GM12878 (cell line): ENCODE results near the gene CIP2A. TPM values are rescaled to one million over a fixed set of nuclear protein-coding genes. Genes with fewer than 3 reads are reported as not detected.

Source experiments
- ATAC-seq: fragments of 200-7000 bp; cut with Tn5 transposase; 3 replicates; pipeline ENCODE4 v1.9.1; 2020; ENCODE audit warnings: mild to moderate bottlenecking, moderate library complexity
- BruUV-seq: library from RNA; stranded (reverse); fragments of 400-500 nt; replicated peaks from 2 replicates; lab custom pipeline; 2021; lab: Mats Ljungman, UMichigan
- CTCF ChIA-PET: fragments of 300-600 bp; sonication (Branson Sonifier 250); formaldehyde crosslinking; extraction: SDS; loops from one replicate; lab custom pipeline; 2021; ENCODE audit warnings: inconsistent platforms; lab: Yijun Ruan, JAX
- POLR2A ChIA-PET: fragments of 350-600 bp; formaldehyde crosslinking; extraction: SDS; loops from one replicate; lab custom pipeline; 2021; ENCODE audit warnings: inconsistent platforms; lab: Charles Lee
- RAD21 ChIA-PET: fragments of 300-600 bp; sonication (Branson Sonifier 250); formaldehyde crosslinking; loops from one replicate; lab custom pipeline; 2023; ENCODE audit warnings: antibody characterized with exemption; ENCODE audit not compliant: unreplicated experiment; lab: Charles Lee
- SMC1A ChIA-PET: fragments of 300-600 bp; sonication (Branson Sonifier 250); formaldehyde crosslinking; loops from one replicate; lab custom pipeline; 2023; ENCODE audit not compliant: unreplicated experiment, uncharacterized antibody; lab: Charles Lee
- DNase-seq: peaks from one replicate; pipeline ENCODE4 v3.0.0-alpha.2; 2011; ENCODE audit warnings: low read depth, low spot score
- FAIRE-seq: peaks from 3 replicates; lab custom pipeline; 2011; peaks lifted over from hg19 to GRCh38; lab: Jason Lieb, UNC
- H2AFZ ChIP-seq: 2 replicates; pipeline ENCODE4 v1.6.0; 2011; ENCODE audit warnings: low read depth, low read length, control low read depth; ENCODE audit not compliant: control insufficient read depth
- H3K27ac ChIP-seq: 2 replicates; pipeline ENCODE4 v1.5.1; 2011; ENCODE audit warnings: control low read depth; ENCODE audit not compliant: control insufficient read depth, insufficient read depth
- H3K27me3 ChIP-seq, 2 experiments: replicated peaks in 1 of 2; 2 replicates each; pipeline versions ENCODE4 v1.6.0 to v1.6.1; 2011; ENCODE audit warnings: low read length in 1 of 2; ENCODE audit not compliant: control insufficient read depth in 2 of 2, insufficient read depth in 2 of 2
- H3K36me3 ChIP-seq, 2 experiments: 2 replicates each; pipeline ENCODE4 v1.5.1; 2011; ENCODE audit warnings: low read length in 1 of 2; ENCODE audit not compliant: control insufficient read depth in 2 of 2, insufficient read depth in 2 of 2
- H3K4me1 ChIP-seq: 2 replicates; pipeline ENCODE4 v1.6.1; 2011; ENCODE audit warnings: mild to moderate bottlenecking, low read length, moderate library complexity, mixed read lengths; ENCODE audit not compliant: control insufficient read depth, insufficient read depth
- H3K4me2 ChIP-seq: 2 replicates; pipeline ENCODE4 v1.6.0; 2011; ENCODE audit warnings: control low read depth; ENCODE audit not compliant: control insufficient read depth, insufficient read depth
- H3K4me3 ChIP-seq: fragments of 200-600 bp; sonication (generic); 2 replicates; pipeline ENCODE4 v1.5.1; 2016
- H3K79me2 ChIP-seq: 2 replicates; pipeline ENCODE4 v1.6.0; 2011; ENCODE audit warnings: low read length; ENCODE audit not compliant: control insufficient read depth, insufficient read depth
- H3K9ac ChIP-seq: 2 replicates; pipeline ENCODE4 v1.8.0; 2011; ENCODE audit warnings: low read length, control low read depth, mixed read lengths; ENCODE audit not compliant: control insufficient read depth, insufficient read depth
- H3K9me3 ChIP-seq: replicated peaks from 3 replicates; pipeline ENCODE4 v1.5.1; 2011; ENCODE audit warnings: mild to moderate bottlenecking, low read length; ENCODE audit not compliant: control insufficient read depth, insufficient read depth
- H4K20me1 ChIP-seq: 2 replicates; pipeline ENCODE4 v1.6.0; 2011; ENCODE audit not compliant: control insufficient read depth, insufficient read depth
- CBX5 ChIP-seq: sonication (generic); IDR thresholded peaks from 2 replicates; pipeline ENCODE4 v1.6.1; 2016; ENCODE audit warnings: low read depth, moderate library complexity, mild to moderate bottlenecking, inconsistent platforms
- HDAC2 ChIP-seq: fragments of 200-600 bp; sonication (generic); IDR thresholded peaks from 2 replicates; pipeline ENCODE4 v1.6.1; 2017
- MEF2B ChIP-seq: fragments of 450-650 bp; IDR thresholded peaks from 2 replicates; pipeline ENCODE4 v1.6.1; 2018; ENCODE audit warnings: mild to moderate bottlenecking, moderate library complexity; ENCODE audit not compliant: partially characterized antibody, poor library complexity, severe bottlenecking
- WRNIP1 ChIP-seq: IDR thresholded peaks from 2 replicates; pipeline ENCODE4 v1.6.1; 2011; ENCODE audit warnings: low read depth, low read length, improper control_type of control experiment, borderline replicate concordance
- ZBTB40 ChIP-seq: fragments of 450-650 bp; IDR thresholded peaks from 2 replicates; pipeline ENCODE4 v1.6.1; 2016; ENCODE audit warnings: mild to moderate bottlenecking, moderate library complexity, borderline replicate concordance
- WGBS: methylation state at CpG from one replicate; pipeline ENCODE4 v1.1.6; 2016; ENCODE audit warnings: low lambda C conversion rate; ENCODE audit not compliant: insufficient replicate concordance, insufficient coverage; ENCODE audit errors: missing lambda C conversion rate; 5-methylcytosine and 5-hydroxymethylcytosine counted together
- in situ Hi-C: fragments of 300-500 bp; cut with MboI; formaldehyde crosslinking; loops from 9 replicates; pipeline ENCODE4 v1.14.3; 2018; ENCODE audit warnings: mixed read lengths
- intact Hi-C: fragments of 100-400 bp; cut with micrococcal nuclease; formaldehyde crosslinking; loops from one replicate; pipeline ENCODE4 v1.14.2; 2022; ENCODE audit not compliant: unreplicated experiment
- polyA plus RNA-seq, 11 experiments: library from polyadenylated mRNA; depleted of rRNA in 4 of 11; unstranded in 6 of 11; stranded (reverse) in 5 of 11; fragments of >200 nt; fragmentation: Nextera tagmentation in 4 of 11; fragmentation: Illumina TruSeq in 1 of 11; extraction: Ambion mirVana in 4 of 11; extraction: Trizol in 1 of 11; gene quantifications; 1 replicate in 1 of 11; 2 replicates in 10 of 11; pipeline versions ENCODE4 v1.2.1 to v1.2.3, GENCODE V29; 2011 to 2016; ENCODE audit warnings: inconsistent platforms in 2 of 11, missing spikeins in 2 of 11, low read depth in 1 of 11
- total RNA-seq, 4 experiments: library from RNA; depleted of rRNA in 3 of 4; stranded (reverse); fragments of >200 nt in 3 of 4; fragmentation: Illumina TruSeq in 1 of 4; extraction: Trizol in 1 of 4; gene quantifications; 2 replicates each; pipeline versions ENCODE4 v1.2.1 to v1.2.3, GENCODE V29; 2013 to 2021

CIP2A gene
- total and polyA plus RNA-seq, 10 of the 15 experiments (the other 5 are each of a cell fraction or from before 2014, with no cell fraction given) = 12.5 to 29.7 (median 26.5) TPM

- FAIRE-seq (peak; percentile 18), DNase-seq (no peak), ATAC-seq (no peak)
- no peaks in the 10 kb centered on the region for H3K9me3 ChIP-seq
- WGBS = 40% methylated on average over 3 of the region's 3 CpGs
- ChIA-PET POLR2A (no interaction called here), SMC1A (no interaction called here), RAD21 (interaction anchor here (1.0 kb wide), 1 partner anchor 42 kb away, joined by 3 read pairs; the partner anchor contains the start of genes CIP2A and DZIP3), CTCF (interaction anchor here (0.7 to 1.1 kb wide), 3 partner anchors 10 to 57 kb away, joined by 3 read pairs; no protein-coding TSS in a partner anchor)
- H3K27me3 ChIP-seq = no peaks in the 10 kb centered on the region
- H3K4me2 ChIP-seq = peak overlapping the region; percentile 55
- in situ Hi-C loops (no loop called here), intact Hi-C loops (no loop called here)
- no peaks in the 10 kb centered on the region for H3K4me1 ChIP-seq
- H3K4me3 ChIP-seq = peak overlapping the region; percentile 7; the same call in 1 of the 2 replicates
- BruUV-seq = no TSS peak
- H3K27ac ChIP-seq = no peak overlapping the region; the same call in 1 of the 2 replicates
- TF ChIP-seq MEF2B (no peak), CBX5 (no peak), ZBTB40 (peak; percentile 31; the same call in 1 of the 2 replicates), HDAC2 (no peak), WRNIP1 (no peak)
- no peaks in the 10 kb centered on the region for H3K79me2 ChIP-seq
- H4K20me1 ChIP-seq = no peaks in the 10 kb centered on the region
- H2AFZ ChIP-seq = peak overlapping the region; percentile 34
- peaks cover 4 to 8% of the 10 kb centered on the region in 2 experiments; a peak in 3 of 4 replicates for H3K36me3 ChIP-seq
- peak overlapping the region; percentile 27; the same call in 1 of the 2 replicates for H3K9ac ChIP-seq
Observed at GRCh38 chr3:108546692-108547091, 42.5 kb downstream of the CIP2A start.
